SIG-M5 treated with dmso at 0.1 percent for 504 hours (cell line): ENCODE data around the gene MAGI1.

Experiments used
- DNase-seq: peaks from one replicate; lab custom pipeline; 2025; ENCODE audit not compliant: unreplicated experiment; lab: John Stamatoyannopoulos, UW

The MAGI1 gene

GRCh38 chr3:65600888-65601287 is 437.8 kb downstream of the MAGI1 start:
- no peak for DNase-seq

- no peak for DNase-seq
Measured at GRCh38 chr3:65597952-65598413, 440.7 kb downstream of the MAGI1 start.

- DNase-seq, result no peak
Measured at GRCh38 chr3:65597226-65597951, 441.3 kb downstream of the MAGI1 start.

- no peak for DNase-seq
Measured at GRCh38 chr3:65596571-65597225, 442.0 kb downstream of the MAGI1 start.

GRCh38 chr3:65596029-65596300 is 442.8 kb downstream of the MAGI1 start:
- no peak for DNase-seq

- DNase-seq, result no peak
Measured at GRCh38 chr3:65595222-65596028, 443.3 kb downstream of the MAGI1 start.

GRCh38 chr3:65593780-65594752 is 444.7 kb downstream of the MAGI1 start:
- no peak for DNase-seq

- DNase-seq, result no peak
Measured at GRCh38 chr3:65591313-65591712, 447.4 kb downstream of the MAGI1 start.

GRCh38 chr3:65588884-65589283 is 449.8 kb downstream of the MAGI1 start:
- no peak for DNase-seq

GRCh38 chr3:65587650-65588439 is 450.9 kb downstream of the MAGI1 start:
- DNase-seq, result no peak

- DNase-seq, result no peak
Measured at GRCh38 chr3:65584913-65585312, 453.8 kb downstream of the MAGI1 start.

- no peak for DNase-seq
Measured at GRCh38 chr3:65584002-65584401, 454.7 kb downstream of the MAGI1 start.

GRCh38 chr3:65583188-65583587 is 455.5 kb downstream of the MAGI1 start:
- no peak for DNase-seq

GRCh38 chr3:65582012-65582717 is 456.6 kb downstream of the MAGI1 start:
- no peak for DNase-seq

- peak; percentile 23 for DNase-seq
Measured at GRCh38 chr3:65581313-65581712, 457.4 kb downstream of the MAGI1 start.

- no peak for DNase-seq
Measured at GRCh38 chr3:65578861-65579260, 459.9 kb downstream of the MAGI1 start.

GRCh38 chr3:65577843-65578430 is 460.8 kb downstream of the MAGI1 start:
- no peak for DNase-seq

GRCh38 chr3:65576966-65577365 is 461.8 kb downstream of the MAGI1 start:
- no peak for DNase-seq

- DNase-seq, result no peak
Measured at GRCh38 chr3:65576228-65576627, 462.5 kb downstream of the MAGI1 start.
